NCI-H187 (cell line): Measurements from ENCODE around the gene RANBP2.
"Not testable (repeated sequence)": the region's sequence is repeated elsewhere in the genome, so short reads cannot be mapped to it uniquely, and the experiment has no call there.

Experiments
- DNase-seq, 2 experiments: peaks; one replicate each; lab custom pipeline; 2025; lab: John Stamatoyannopoulos, UW

Gene RANBP2

GRCh38 chr2:108719149-108720044 lies at the start of gene RANBP2:
Gene RANBP2, plus strand, starts transcription at chr2:108719482. Its CDS starts 125 bp downstream, at chr2:108719607.
- peak; percentile 48 to 87 for DNase-seq

GRCh38 chr2:108670282-108670681 lies 49.0 kb upstream of the RANBP2 start:
- DNase-seq, result not testable (repeated sequence)

GRCh38 chr2:108672200-108672805 lies 47.0 kb upstream of the RANBP2 start:
- not testable (repeated sequence) for DNase-seq

GRCh38 chr2:108676522-108676921 lies 42.8 kb upstream of the RANBP2 start:
- not testable (repeated sequence) for DNase-seq

- DNase-seq, result not testable (repeated sequence)
Observed at GRCh38 chr2:108677239-108677744, 42.0 kb upstream of the RANBP2 start.

- not testable (repeated sequence) for DNase-seq
Observed at GRCh38 chr2:108678198-108678651, 41.1 kb upstream of the RANBP2 start.

GRCh38 chr2:108680805-108681204 lies 38.5 kb upstream of the RANBP2 start:
- DNase-seq, result not testable (repeated sequence)

GRCh38 chr2:108688818-108689756 lies 30.2 kb upstream of the RANBP2 start:
- DNase-seq, result not testable (repeated sequence)

GRCh38 chr2:108690001-108690400 lies 29.3 kb upstream of the RANBP2 start:
- not testable (repeated sequence) for DNase-seq

GRCh38 chr2:108691447-108691846 lies 27.8 kb upstream of the RANBP2 start:
- no peak for DNase-seq

GRCh38 chr2:108701208-108701607 lies 18.1 kb upstream of the RANBP2 start:
- no peak for DNase-seq

- DNase-seq, result no peak
Observed at GRCh38 chr2:108701806-108702205, 17.5 kb upstream of the RANBP2 start.

GRCh38 chr2:108704871-108705270 lies 14.4 kb upstream of the RANBP2 start:
- no peak for DNase-seq

GRCh38 chr2:108707300-108707699 lies 12.0 kb upstream of the RANBP2 start:
- DNase-seq, result no peak

GRCh38 chr2:108716971-108717370 lies 2.3 kb upstream of the RANBP2 start:
- DNase-seq, result not testable (repeated sequence)

- not testable (repeated sequence) for DNase-seq
Observed at GRCh38 chr2:108726048-108726447, 6.8 kb downstream of the RANBP2 start.

GRCh38 chr2:108734656-108735055 lies 15.4 kb downstream of the RANBP2 start:
- DNase-seq, result not testable (repeated sequence)

GRCh38 chr2:108757973-108758372 lies 38.7 kb downstream of the RANBP2 start:
- not testable (repeated sequence) for DNase-seq

GRCh38 chr2:108762618-108763017 lies 43.3 kb downstream of the RANBP2 start:
- DNase-seq, result not testable (repeated sequence)

- not testable (repeated sequence) for DNase-seq
Observed at GRCh38 chr2:108766671-108767070, 47.4 kb downstream of the RANBP2 start.

GRCh38 chr2:108767859-108768258 lies 48.6 kb downstream of the RANBP2 start:
- not testable (repeated sequence) for DNase-seq

- DNase-seq, result no peak
Observed at GRCh38 chr2:108776475-108776874, 57.2 kb downstream of the RANBP2 start.
